Astrocyte (in vitro differentiated cells and primary cell): ENCODE measurements around the gene STRIP2. TPM values are rescaled to one million over a fixed set of nuclear protein-coding genes. Genes with fewer than 3 reads are reported as not detected.

ENCODE experiments used
- DNase-seq: peaks from one replicate; pipeline ENCODE4 v3.0.0-alpha.2; 2010; ENCODE audit warnings: low read depth
- FAIRE-seq: peaks from 2 replicates; lab custom pipeline; 2011; peaks lifted over from hg19 to GRCh38; lab: Jason Lieb, UNC
- H2AFZ ChIP-seq: 2 replicates; pipeline ENCODE4 v1.6.0; 2012; ENCODE audit warnings: low read depth, low read length, inconsistent platforms
- H3K27ac ChIP-seq: 2 replicates; pipeline ENCODE4 v1.5.1; 2011; ENCODE audit warnings: low read depth, low read length, inconsistent platforms
- H3K27me3 ChIP-seq: 2 replicates; pipeline ENCODE4 v1.6.0; 2011; ENCODE audit warnings: low read length, inconsistent platforms; ENCODE audit not compliant: insufficient read depth
- H3K36me3 ChIP-seq: 2 replicates; pipeline ENCODE4 v1.5.1; 2011; ENCODE audit warnings: low read length, inconsistent platforms; ENCODE audit not compliant: insufficient read depth
- H3K4me1 ChIP-seq: 2 replicates; pipeline ENCODE4 v1.5.1; 2011; ENCODE audit warnings: low read length, inconsistent platforms; ENCODE audit not compliant: insufficient read depth
- H3K4me2 ChIP-seq: 2 replicates; pipeline ENCODE4 v1.6.0; 2012; ENCODE audit warnings: low read length, inconsistent platforms
- H3K4me3 ChIP-seq: 2 replicates; pipeline ENCODE4 v1.5.1; 2011; ENCODE audit warnings: low read depth, mild to moderate bottlenecking, low read length, inconsistent platforms; ENCODE audit not compliant: insufficient read depth
- H3K79me2 ChIP-seq: 2 replicates; pipeline ENCODE4 v1.6.0; 2012; ENCODE audit warnings: mild to moderate bottlenecking, low read length, inconsistent platforms; ENCODE audit not compliant: insufficient read depth
- H3K9ac ChIP-seq: 2 replicates; pipeline ENCODE4 v1.6.0; 2012; ENCODE audit warnings: mild to moderate bottlenecking, low read length, inconsistent platforms
- H3K9me3 ChIP-seq: 2 replicates; pipeline ENCODE4 v1.5.1; 2012; ENCODE audit warnings: low read depth, mild to moderate bottlenecking, low read length, inconsistent platforms; ENCODE audit not compliant: insufficient read depth
- H4K20me1 ChIP-seq: 2 replicates; pipeline ENCODE4 v1.6.0; 2012; ENCODE audit warnings: low read length, inconsistent platforms; ENCODE audit not compliant: insufficient read depth
- H3K27ac Mint-ChIP-seq: one replicate; pipeline ENCODE4 v1.8.0; 2021; ENCODE audit warnings: mild to moderate bottlenecking, mixed read lengths; ENCODE audit not compliant: unreplicated experiment
- H3K27me3 Mint-ChIP-seq: one replicate; pipeline ENCODE4 v1.8.0; 2021; ENCODE audit warnings: low read depth, mixed read lengths; ENCODE audit not compliant: unreplicated experiment
- H3K36me3 Mint-ChIP-seq: one replicate; pipeline ENCODE4 v1.8.0; 2021; ENCODE audit warnings: low read depth, mixed read lengths; ENCODE audit not compliant: unreplicated experiment
- H3K4me1 Mint-ChIP-seq: one replicate; pipeline ENCODE4 v1.8.0; 2021; ENCODE audit warnings: low read depth, mixed read lengths; ENCODE audit not compliant: unreplicated experiment
- H3K4me3 Mint-ChIP-seq: one replicate; pipeline ENCODE4 v1.8.0; 2021; ENCODE audit warnings: mild to moderate bottlenecking, moderate library complexity, mixed read lengths; ENCODE audit not compliant: unreplicated experiment
- H3K9me3 Mint-ChIP-seq: one replicate; pipeline ENCODE4 v1.8.0; 2021; ENCODE audit warnings: mild to moderate bottlenecking, mixed read lengths; ENCODE audit not compliant: unreplicated experiment
- EZH2 ChIP-seq: IDR thresholded peaks from 2 replicates; pipeline ENCODE4 v1.6.1; 2012; ENCODE audit warnings: mild to moderate bottlenecking, low read length, inconsistent platforms; ENCODE audit not compliant: insufficient read depth
- total RNA-seq: library from RNA; stranded (reverse); gene quantifications from 2 replicates; pipeline ENCODE4 v1.2.1, GENCODE V29; 2021
- TF ChIP-seq, protein P1 (sequence below): IDR thresholded peaks from 2 replicates; pipeline ENCODE4 v1.5.1; 2011; ENCODE audit warnings: low read depth, mild to moderate bottlenecking, inconsistent platforms, low read length, moderate library complexity; ENCODE audit not compliant: insufficient read depth

The STRIP2 gene
- total RNA-seq, 1 donor from 2014 or later, result 1.3 TPM

DNA sequence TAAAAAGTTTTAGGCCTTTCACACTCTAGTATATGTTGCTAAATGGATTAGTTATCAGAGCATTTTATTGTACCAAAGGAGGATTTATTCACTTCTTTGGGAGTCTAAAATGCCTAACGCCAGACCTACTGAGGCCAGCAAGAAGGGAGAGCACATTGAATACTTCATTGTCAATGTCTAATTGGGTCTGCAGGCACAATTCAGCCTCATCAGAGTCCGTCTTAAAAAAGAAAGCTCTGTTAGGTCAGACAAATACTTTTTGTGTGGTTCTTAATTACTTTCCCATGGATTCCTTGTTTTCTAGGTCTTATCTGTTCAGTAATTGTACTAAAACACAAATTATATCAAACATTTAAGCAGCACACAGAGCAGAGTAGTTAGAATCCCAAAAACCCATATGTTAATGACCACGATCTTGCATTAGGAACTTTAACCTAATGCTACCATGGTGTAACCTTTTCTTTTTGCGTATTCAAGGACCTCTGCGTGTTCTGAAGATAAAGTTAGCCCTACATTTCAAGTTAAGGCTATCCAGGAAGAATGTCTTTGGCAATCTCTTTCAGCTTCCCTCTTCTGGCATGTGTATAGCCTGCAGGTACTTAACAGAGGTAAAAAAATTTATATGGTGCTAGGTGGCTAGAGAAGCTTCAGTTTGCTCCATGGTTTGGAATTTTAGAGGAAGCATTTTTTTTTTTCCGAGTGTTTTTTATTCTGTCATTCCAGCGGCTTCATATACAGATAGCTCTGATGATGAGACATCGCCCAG is 45.7 kb upstream of the STRIP2 start:
- Mint-ChIP-seq H3K36me3 (no peaks in the 10 kb centered on the region), H3K4me3 (no peak overlapping the region), H3K4me1 (peaks cover 9% of the 10 kb centered on the region), H3K27me3 (no peaks in the 10 kb centered on the region), H3K9me3 (no peaks in the 10 kb centered on the region), H3K27ac (no peak overlapping the region)
- DNase-seq (no peak), FAIRE-seq (no peak)
- no peak for TF ChIP-seq EZH2
- TF ChIP-seq, protein P1, sequence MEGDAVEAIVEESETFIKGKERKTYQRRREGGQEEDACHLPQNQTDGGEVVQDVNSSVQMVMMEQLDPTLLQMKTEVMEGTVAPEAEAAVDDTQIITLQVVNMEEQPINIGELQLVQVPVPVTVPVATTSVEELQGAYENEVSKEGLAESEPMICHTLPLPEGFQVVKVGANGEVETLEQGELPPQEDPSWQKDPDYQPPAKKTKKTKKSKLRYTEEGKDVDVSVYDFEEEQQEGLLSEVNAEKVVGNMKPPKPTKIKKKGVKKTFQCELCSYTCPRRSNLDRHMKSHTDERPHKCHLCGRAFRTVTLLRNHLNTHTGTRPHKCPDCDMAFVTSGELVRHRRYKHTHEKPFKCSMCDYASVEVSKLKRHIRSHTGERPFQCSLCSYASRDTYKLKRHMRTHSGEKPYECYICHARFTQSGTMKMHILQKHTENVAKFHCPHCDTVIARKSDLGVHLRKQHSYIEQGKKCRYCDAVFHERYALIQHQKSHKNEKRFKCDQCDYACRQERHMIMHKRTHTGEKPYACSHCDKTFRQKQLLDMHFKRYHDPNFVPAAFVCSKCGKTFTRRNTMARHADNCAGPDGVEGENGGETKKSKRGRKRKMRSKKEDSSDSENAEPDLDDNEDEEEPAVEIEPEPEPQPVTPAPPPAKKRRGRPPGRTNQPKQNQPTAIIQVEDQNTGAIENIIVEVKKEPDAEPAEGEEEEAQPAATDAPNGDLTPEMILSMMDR, result no peak
- Histone ChIP-seq H3K79me2 (no peaks in the 10 kb centered on the region), H3K4me3 (no peak overlapping the region), H4K20me1 (no peaks in the 10 kb centered on the region), H3K9ac (no peak overlapping the region), H3K4me1 (no peaks in the 10 kb centered on the region), H3K9me3 (no peaks in the 10 kb centered on the region), H2AFZ (no peak overlapping the region), H3K4me2 (no peak overlapping the region), H3K36me3 (no peaks in the 10 kb centered on the region), H3K27ac (no peak overlapping the region), H3K27me3 (no peaks in the 10 kb centered on the region)

DNA sequence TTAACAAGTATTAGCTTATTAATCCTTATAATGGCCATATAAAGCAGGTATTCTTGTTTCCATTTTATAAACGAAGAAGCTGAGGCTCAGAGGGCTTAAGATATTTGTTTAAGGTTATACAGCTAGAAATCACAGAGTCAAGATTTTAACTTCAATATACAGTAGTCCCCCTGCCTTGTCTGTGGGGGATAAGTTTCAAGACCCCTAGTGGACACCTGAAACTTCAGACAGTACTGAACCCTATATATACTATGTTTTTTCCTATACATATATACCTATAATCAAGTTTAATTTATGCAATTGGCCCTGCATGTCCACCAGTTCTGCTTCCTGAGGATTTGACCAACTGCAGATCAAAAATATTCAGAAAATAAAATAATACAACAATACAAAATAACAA is 44.4 kb upstream of the STRIP2 start:
- H3K4me1 ChIP-seq, result no peaks in the 10 kb centered on the region
- Mint-ChIP-seq H3K27me3 (no peaks in the 10 kb centered on the region), H3K9me3 (no peaks in the 10 kb centered on the region), H3K4me3 (no peak overlapping the region), H3K27ac (no peak overlapping the region), H3K36me3 (no peaks in the 10 kb centered on the region), H3K4me1 (peaks cover 9% of the 10 kb centered on the region)
- TF ChIP-seq, protein P1, result no peak
- no peak for TF ChIP-seq EZH2
- no peaks in the 10 kb centered on the region for H4K20me1 ChIP-seq
- no peak overlapping the region for H3K4me2 ChIP-seq
- DNase-seq (no peak), FAIRE-seq (no peak)
- no peaks in the 10 kb centered on the region for H3K27me3 ChIP-seq
- no peak overlapping the region for H3K4me3 ChIP-seq
- H3K36me3 ChIP-seq, result no peaks in the 10 kb centered on the region
- H3K9ac ChIP-seq, result no peak overlapping the region
- H2AFZ ChIP-seq, result no peak overlapping the region
- H3K27ac ChIP-seq, result no peak overlapping the region
- H3K79me2 ChIP-seq, result no peaks in the 10 kb centered on the region
- no peaks in the 10 kb centered on the region for H3K9me3 ChIP-seq

DNA sequence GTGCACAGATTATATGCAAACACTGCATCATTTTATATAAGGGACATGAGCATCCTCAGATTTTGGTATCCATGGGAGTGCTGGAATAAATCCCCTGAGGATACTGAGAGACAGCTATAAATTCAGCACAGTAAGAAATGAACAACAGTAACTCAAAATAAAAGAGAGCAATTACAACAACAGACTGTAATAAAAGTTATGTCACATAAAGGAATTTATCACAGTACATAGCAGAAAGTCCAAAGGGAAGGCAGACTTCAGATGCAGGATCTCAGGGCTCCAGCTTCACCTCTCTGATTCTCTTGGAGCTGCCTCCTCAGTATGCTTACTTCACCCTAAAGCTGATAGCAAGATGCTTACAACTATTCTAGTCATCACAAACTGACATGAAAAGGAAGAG is 43.9 kb upstream of the STRIP2 start:
- H3K79me2 ChIP-seq, result no peaks in the 10 kb centered on the region
- no peaks in the 10 kb centered on the region for H3K4me1 ChIP-seq
- no peaks in the 10 kb centered on the region for H3K9me3 ChIP-seq
- no peak overlapping the region for H3K27ac Mint-ChIP-seq
- TF ChIP-seq EZH2, result no peak
- TF ChIP-seq, protein P1, result no peak
- H4K20me1 ChIP-seq, result no peaks in the 10 kb centered on the region
- no peak for FAIRE-seq
- no peaks in the 10 kb centered on the region for H3K9me3 Mint-ChIP-seq
- no peak overlapping the region for H3K4me3 Mint-ChIP-seq
- H3K36me3 ChIP-seq, result no peaks in the 10 kb centered on the region
- no peaks in the 10 kb centered on the region for H3K36me3 Mint-ChIP-seq
- no peak for DNase-seq
- no peaks in the 10 kb centered on the region for H3K27me3 ChIP-seq
- no peak overlapping the region for H3K9ac ChIP-seq
- no peak overlapping the region for H3K4me2 ChIP-seq
- H3K4me1 Mint-ChIP-seq, result peaks cover 8% of the 10 kb centered on the region
- no peaks in the 10 kb centered on the region for H3K27me3 Mint-ChIP-seq
- no peak overlapping the region for H3K27ac ChIP-seq
- H3K4me3 ChIP-seq, result no peak overlapping the region
- H2AFZ ChIP-seq, result no peak overlapping the region
